Naive thymus-derived CD8-positive, alpha-beta T cell (primary cell): ENCODE measurements around the gene LDLR. TPM values are rescaled to one million over a fixed set of nuclear protein-coding genes. Genes with fewer than 3 reads are reported as not detected.
"Not testable (repeated sequence)": the region's sequence is repeated elsewhere in the genome, so short reads cannot be mapped to it uniquely, and the experiment has no call there.

Experiments
- ATAC-seq, 2 donors: fragments of 150-1000 bp; cut with Tn5 transposase in 1 of 2; sonication (Bioruptor Pico), chemical (Tn5 transposase) in 1 of 2; 1 replicate in 1 of 2; 2 replicates in 1 of 2; pipeline ENCODE4 v1.10.0; 2021; ENCODE audit warnings: mild to moderate bottlenecking in 2 of 2, moderate library complexity in 2 of 2
- POLR2A ChIA-PET: fragments of 350-600 bp; sonication (Branson Sonifier 250); formaldehyde crosslinking; loops from one replicate; lab custom pipeline; 2021; ENCODE audit warnings: antibody characterized with exemption; lab: Charles Lee
- DNase-seq, 10 donors: peaks; one replicate each; pipeline versions ENCODE4 v3.0.0 to v3.0.0-alpha.2; 2020 to 2022
- H3K27ac Mint-ChIP-seq, 10 donors: one replicate each; pipeline ENCODE4 v1.8.0; 2020 to 2022; ENCODE audit warnings: mild to moderate bottlenecking in 10 of 10, mixed read lengths in 10 of 10, moderate library complexity in 4 of 10, inconsistent platforms in 1 of 10
- H3K27me3 Mint-ChIP-seq, 5 donors: one replicate each; pipeline ENCODE4 v1.8.0; 2021 to 2022; ENCODE audit warnings: mixed read lengths in 5 of 5
- H3K36me3 Mint-ChIP-seq, 3 donors: one replicate each; pipeline ENCODE4 v1.8.0; 2020 to 2022; ENCODE audit warnings: mixed read lengths in 3 of 3, mild to moderate bottlenecking in 2 of 3, inconsistent platforms in 1 of 3
- H3K4me1 Mint-ChIP-seq, 4 donors: one replicate each; pipeline ENCODE4 v1.8.0; 2021 to 2022; ENCODE audit warnings: mixed read lengths in 4 of 4
- H3K4me3 Mint-ChIP-seq, 10 donors: one replicate each; pipeline ENCODE4 v1.8.0; 2020 to 2022; ENCODE audit warnings: mild to moderate bottlenecking in 10 of 10, mixed read lengths in 10 of 10, moderate library complexity in 6 of 10, inconsistent platforms in 1 of 10
- H3K9me3 Mint-ChIP-seq, 9 donors: one replicate each; pipeline ENCODE4 v1.8.0; 2020 to 2022; ENCODE audit warnings: mixed read lengths in 9 of 9, mild to moderate bottlenecking in 3 of 9, inconsistent platforms in 1 of 9, moderate library complexity in 1 of 9
- polyA plus RNA-seq, 3 donors: library from polyadenylated mRNA; unstranded; fragments of 300-500 nt; fragmentation: Illumina TruSeq; gene quantifications; one replicate each; pipeline ENCODE4 v1.2.3, GENCODE V29; 2021
- total RNA-seq, 8 experiments: library from RNA in 2 of 8; stranded (reverse) in 2 of 8; gene quantifications; one replicate each; pipeline ENCODE4 v1.2.3 and lab custom pipeline; 2021 to 2026

Gene LDLR
- total and polyA plus RNA-seq, 5 experiments from 2014 or later: 3.2 to 22.8 (median 7.7) TPM

DNA sequence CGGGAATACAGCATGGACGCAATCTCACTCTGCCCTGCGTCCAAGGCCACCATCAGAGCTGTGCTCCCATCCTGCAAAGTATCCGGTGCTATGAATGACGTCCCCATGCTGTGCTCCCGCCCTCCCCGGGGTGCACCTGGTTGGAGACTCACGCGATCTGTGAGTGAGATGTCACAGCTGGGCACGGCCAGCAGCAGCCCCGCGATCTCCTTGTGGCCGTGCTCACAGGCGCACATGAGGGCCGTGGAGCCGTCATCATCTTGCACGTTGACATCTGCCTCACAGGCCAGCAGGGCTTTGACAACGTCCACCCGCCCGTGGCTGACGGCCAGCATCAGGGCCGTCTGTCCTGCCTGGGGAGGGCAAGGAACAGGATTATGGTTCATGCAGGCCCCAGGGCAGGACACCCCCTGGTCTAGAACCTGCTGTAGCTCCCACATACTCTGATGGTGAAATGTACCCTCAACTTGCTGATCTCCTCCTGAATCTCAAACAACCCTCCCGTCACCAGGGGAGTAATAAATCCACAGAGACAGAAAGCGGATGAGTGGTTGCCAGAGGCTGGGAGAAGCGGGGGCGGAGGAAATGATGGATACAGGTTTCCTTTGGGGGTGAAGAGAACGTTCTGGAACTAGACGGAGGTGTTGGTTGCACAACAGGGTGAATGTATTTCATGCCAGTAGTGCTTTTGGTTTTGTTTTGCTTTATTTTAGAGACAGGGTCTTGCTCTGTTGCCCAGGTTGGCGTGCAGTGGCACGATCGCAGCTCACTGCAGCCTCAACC lies 80.8 kb downstream of the LDLR start:
- H3K4me3 Mint-ChIP-seq: no peak overlapping the region
- ATAC-seq: no peak

GRCh38 chr19:11171144-11171543 lies 81.9 kb downstream of the LDLR start:
- POLR2A ChIA-PET: no interaction called here
- Mint-ChIP-seq H3K9me3 (no peaks in the 10 kb centered on the region), H3K4me3 (no peak overlapping the region), H3K36me3 (no peaks in the 10 kb centered on the region), H3K4me1 (no peaks in the 10 kb centered on the region), H3K27me3 (peaks cover 0 to 3% (median 0%) of the 10 kb centered on the region in 5 donors), H3K27ac (no peak overlapping the region)
- DNase-seq (no peak), ATAC-seq (no peak)

More for the DNA sequence above, 80.8 kb downstream of the LDLR start:
- no peaks in the 10 kb centered on the region for H3K4me1 Mint-ChIP-seq
- no peaks in the 10 kb centered on the region for H3K36me3 Mint-ChIP-seq
- H3K27me3 Mint-ChIP-seq: peaks cover 0 to 3% (median 0%) of the 10 kb centered on the region in 5 donors
- no peak for DNase-seq
- no peak overlapping the region for H3K27ac Mint-ChIP-seq
- POLR2A ChIA-PET: interaction anchor here (0.5 kb wide), 1 partner anchor 22 kb away, joined by 5 read pairs; no protein-coding TSS in a partner anchor
- H3K9me3 Mint-ChIP-seq: no peaks in the 10 kb centered on the region

GRCh38 chr19:11172576-11172975 lies 83.3 kb downstream of the LDLR start:
- H3K27ac Mint-ChIP-seq: no peak overlapping the region
- H3K4me3 Mint-ChIP-seq: no peak overlapping the region
- H3K9me3 Mint-ChIP-seq: no peaks in the 10 kb centered on the region
- DNase-seq: no peak
- no peaks in the 10 kb centered on the region for H3K36me3 Mint-ChIP-seq
- POLR2A ChIA-PET: no interaction called here
- H3K27me3 Mint-ChIP-seq: peaks cover 0 to 3% (median 0%) of the 10 kb centered on the region in 5 donors
- no peak for ATAC-seq
- no peaks in the 10 kb centered on the region for H3K4me1 Mint-ChIP-seq

- H3K4me1 Mint-ChIP-seq: no peaks in the 10 kb centered on the region
- POLR2A ChIA-PET: no interaction called here
- no peaks in the 10 kb centered on the region for H3K36me3 Mint-ChIP-seq
- H3K27me3 Mint-ChIP-seq: peaks cover 0 to 3% (median 0%) of the 10 kb centered on the region in 5 donors
- H3K27ac Mint-ChIP-seq: no peak overlapping the region
- H3K4me3 Mint-ChIP-seq: no peak overlapping the region
- ATAC-seq: no peak
- no peaks in the 10 kb centered on the region for H3K9me3 Mint-ChIP-seq
- no peak for DNase-seq
Measured at GRCh38 chr19:11173516-11174155, 84.4 kb downstream of the LDLR start.

- POLR2A ChIA-PET: interaction anchor here (0.5 kb wide), 1 partner anchor 128 kb away, joined by 5 read pairs; no protein-coding TSS in a partner anchor
- no peaks in the 10 kb centered on the region for H3K9me3 Mint-ChIP-seq
- H3K4me3 Mint-ChIP-seq: no peak overlapping the region
- H3K4me1 Mint-ChIP-seq: no peaks in the 10 kb centered on the region
- DNase-seq: no peak
- H3K27me3 Mint-ChIP-seq: peaks cover 0 to 4% (median 0%) of the 10 kb centered on the region in 5 donors
- no peak overlapping the region for H3K27ac Mint-ChIP-seq
- H3K36me3 Mint-ChIP-seq: no peaks in the 10 kb centered on the region
- no peak for ATAC-seq
Measured at GRCh38 chr19:11174336-11174735, 85.1 kb downstream of the LDLR start.

GRCh38 chr19:11175920-11176319 lies 86.7 kb downstream of the LDLR start:
- ATAC-seq (no peak), DNase-seq (no peak)
- POLR2A ChIA-PET: interaction anchor here (0.5 kb wide), 1 partner anchor 14 kb away, joined by 3 read pairs; no protein-coding TSS in a partner anchor
- H3K36me3 Mint-ChIP-seq: no peaks in the 10 kb centered on the region
- H3K9me3 Mint-ChIP-seq: no peaks in the 10 kb centered on the region
- H3K4me3 Mint-ChIP-seq: no peak overlapping the region
- peaks cover 0 to 11% (median 4%) of the 10 kb centered on the region in 4 donors for H3K4me1 Mint-ChIP-seq
- H3K27ac Mint-ChIP-seq: no peak overlapping the region
- H3K27me3 Mint-ChIP-seq: peaks cover 0 to 4% (median 0%) of the 10 kb centered on the region in 5 donors

GRCh38 chr19:11176466-11177193 lies 87.4 kb downstream of the LDLR start:
- no peaks in the 10 kb centered on the region for H3K9me3 Mint-ChIP-seq
- H3K4me3 Mint-ChIP-seq: no peak overlapping the region
- H3K27ac Mint-ChIP-seq: no peak overlapping the region
- peaks cover 0 to 11% (median 4%) of the 10 kb centered on the region in 4 donors for H3K4me1 Mint-ChIP-seq
- peaks cover 0 to 4% (median 0%) of the 10 kb centered on the region in 5 donors for H3K27me3 Mint-ChIP-seq
- H3K36me3 Mint-ChIP-seq: no peaks in the 10 kb centered on the region
- POLR2A ChIA-PET: interaction anchor here (0.5 kb wide), 1 partner anchor 13 kb away, joined by 3 read pairs; no protein-coding TSS in a partner anchor
- no peak for ATAC-seq
- no peak for DNase-seq

DNA sequence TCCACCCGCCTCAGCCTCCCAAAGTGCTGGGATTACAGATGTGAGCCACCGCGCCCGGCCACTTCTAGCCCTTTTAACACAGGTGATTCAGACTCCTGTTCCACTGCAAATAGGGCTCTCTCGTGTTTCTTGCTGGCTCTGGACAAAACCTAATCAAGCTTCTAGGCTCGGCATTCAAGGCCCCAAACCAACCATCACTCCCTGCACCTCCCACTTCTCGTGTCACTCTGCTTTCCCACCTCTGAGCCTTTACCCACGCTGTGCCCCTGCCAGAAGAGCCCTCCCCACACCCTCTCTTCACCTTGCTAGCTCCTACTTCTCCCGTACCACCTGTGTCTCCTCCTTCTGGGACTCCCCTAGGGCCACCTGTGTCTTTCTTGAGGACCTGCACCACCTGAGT lies 88.3 kb downstream of the LDLR start:
- Mint-ChIP-seq H3K4me1 (peaks cover 0 to 11% (median 4%) of the 10 kb centered on the region in 4 donors), H3K9me3 (no peaks in the 10 kb centered on the region), H3K27me3 (peaks cover 0 to 4% (median 0%) of the 10 kb centered on the region in 5 donors), H3K27ac (peak overlapping the region in 1 of 10 donors; percentile 21), H3K36me3 (no peaks in the 10 kb centered on the region), H3K4me3 (no peak overlapping the region)
- ATAC-seq: no peak
- POLR2A ChIA-PET: no interaction called here
- DNase-seq: no peak

DNA sequence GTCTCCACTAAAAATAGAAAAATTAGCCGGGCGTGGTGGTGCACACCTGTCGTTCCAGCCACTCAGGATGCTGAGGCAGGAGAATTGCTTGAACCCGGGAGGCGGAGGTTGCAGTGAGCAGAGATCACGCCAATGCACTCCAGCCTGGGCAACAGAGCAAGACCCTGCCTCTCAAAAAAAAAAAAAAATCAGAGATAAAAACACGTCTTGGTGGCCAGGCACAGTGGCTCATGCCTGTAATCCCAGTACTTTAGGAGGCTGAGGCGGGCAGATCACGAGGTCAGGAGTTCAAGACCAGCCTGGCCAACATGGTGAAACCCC lies 89.8 kb downstream of the LDLR start:
- H3K9me3 Mint-ChIP-seq, H3K27ac Mint-ChIP-seq, DNase-seq, H3K27me3 Mint-ChIP-seq, H3K4me3 Mint-ChIP-seq, ATAC-seq, H3K36me3 Mint-ChIP-seq, POLR2A ChIA-PET: not testable (repeated sequence)
- peaks cover 0 to 11% (median 4%) of the 10 kb centered on the region in 4 donors for H3K4me1 Mint-ChIP-seq

- POLR2A ChIA-PET: no interaction called here
- peaks cover 0 to 11% (median 4%) of the 10 kb centered on the region in 4 donors for H3K4me1 Mint-ChIP-seq
- no peaks in the 10 kb centered on the region for H3K9me3 Mint-ChIP-seq
- DNase-seq: no peak
- ATAC-seq: no peak
- no peak overlapping the region for H3K27ac Mint-ChIP-seq
- no peaks in the 10 kb centered on the region for H3K36me3 Mint-ChIP-seq
- no peak overlapping the region for H3K4me3 Mint-ChIP-seq
- H3K27me3 Mint-ChIP-seq: peaks cover 0 to 4% (median 4%) of the 10 kb centered on the region in 5 donors
Measured at GRCh38 chr19:11179716-11180297, 90.5 kb downstream of the LDLR start.

GRCh38 chr19:11180346-11180745 lies 91.1 kb downstream of the LDLR start:
- H3K4me3 Mint-ChIP-seq: no peak overlapping the region
- H3K27ac Mint-ChIP-seq: no peak overlapping the region
- POLR2A ChIA-PET: no interaction called here
- no peak for ATAC-seq
- H3K27me3 Mint-ChIP-seq: peaks cover 0 to 4% (median 4%) of the 10 kb centered on the region in 5 donors
- no peaks in the 10 kb centered on the region for H3K36me3 Mint-ChIP-seq
- no peak for DNase-seq
- no peaks in the 10 kb centered on the region for H3K9me3 Mint-ChIP-seq
- H3K4me1 Mint-ChIP-seq: peaks cover 0 to 11% (median 4%) of the 10 kb centered on the region in 4 donors

DNA sequence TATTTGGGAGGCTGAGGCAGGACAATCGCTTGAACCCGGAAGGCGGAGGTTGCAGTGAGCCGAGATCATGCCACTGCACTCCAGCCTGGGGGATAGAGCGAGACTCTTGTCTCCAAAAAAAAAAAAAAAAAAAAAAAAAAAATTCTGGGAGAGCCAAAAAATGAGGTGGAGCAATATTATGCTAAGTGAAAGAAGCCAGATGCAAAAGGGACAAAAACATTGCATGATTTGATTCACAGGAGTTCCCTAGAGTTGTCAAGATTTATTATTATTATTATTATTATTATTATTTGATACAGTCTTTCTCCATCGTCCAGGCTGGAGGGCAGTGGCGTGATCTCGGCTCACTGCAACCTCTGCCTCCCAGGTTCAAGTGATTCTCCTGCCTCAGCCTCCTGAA lies 91.7 kb downstream of the LDLR start:
- ATAC-seq, H3K4me3 Mint-ChIP-seq: not testable (repeated sequence)

More for the DNA sequence above, 91.7 kb downstream of the LDLR start:
- POLR2A ChIA-PET, H3K27me3 Mint-ChIP-seq, DNase-seq, H3K9me3 Mint-ChIP-seq, H3K36me3 Mint-ChIP-seq, H3K27ac Mint-ChIP-seq: not testable (repeated sequence)
- H3K4me1 Mint-ChIP-seq: peaks cover 0 to 11% (median 4%) of the 10 kb centered on the region in 4 donors
